ENCODE measurements around the gene CYP2S1.
"Not testable (repeated sequence)": the region's sequence is repeated elsewhere in the genome, so short reads cannot be mapped to it uniquely, and the experiment has no call there.

Gene CYP2S1

DNA sequence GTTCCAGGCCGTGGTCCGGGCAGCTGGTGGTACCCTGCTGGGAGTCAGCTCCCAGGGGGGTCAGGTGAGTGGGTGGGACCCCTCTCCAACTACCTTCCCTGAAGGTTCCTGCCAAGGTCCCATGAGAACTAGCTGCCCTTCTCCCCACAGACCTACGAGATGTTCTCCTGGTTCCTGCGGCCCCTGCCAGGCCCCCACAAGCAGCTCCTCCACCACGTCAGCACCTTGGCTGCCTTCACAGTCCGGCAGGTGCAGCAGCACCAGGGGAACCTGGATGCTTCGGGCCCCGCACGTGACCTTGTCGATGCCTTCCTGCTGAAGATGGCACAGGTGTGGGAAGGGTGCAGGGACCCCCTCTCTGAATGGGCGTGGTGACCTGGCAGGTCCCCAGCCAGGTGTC is 5.5 kb downstream of the CYP2S1 start:
- TF ChIP-seq CTCF (IDR thresholded peaks at IDR 0.05; ENCODE audit: control insufficient read depth, extremely low read depth, insufficient read depth), result no peak
- H3K4me3 ChIP-seq (ENCODE audit: low read depth, low read length), result no peak overlapping the region
- DNase-seq (ENCODE audit: low read depth), result no peak

DNA sequence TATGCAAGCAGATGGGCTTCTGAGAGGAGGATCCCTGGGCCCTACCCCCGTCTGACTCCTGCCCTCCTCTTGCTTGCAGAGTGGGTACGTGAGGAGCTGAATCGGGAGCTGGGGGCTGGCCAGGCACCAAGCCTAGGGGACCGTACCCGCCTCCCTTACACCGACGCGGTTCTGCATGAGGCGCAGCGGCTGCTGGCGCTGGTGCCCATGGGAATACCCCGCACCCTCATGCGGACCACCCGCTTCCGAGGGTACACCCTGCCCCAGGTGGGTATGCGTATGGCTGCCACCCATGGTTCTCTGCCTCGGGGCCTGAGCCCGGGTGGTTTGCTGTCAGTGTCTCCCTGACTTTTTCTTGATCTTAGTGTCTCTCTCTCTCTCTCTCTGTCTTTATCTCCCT is 10.4 kb downstream of the CYP2S1 start:
- H3K4me3 ChIP-seq (ENCODE audit: low read depth, low read length), result no peak overlapping the region
- no peak for DNase-seq (ENCODE audit: low read depth)
- no peak for TF ChIP-seq CTCF (IDR thresholded peaks at IDR 0.05; ENCODE audit: control insufficient read depth, extremely low read depth, insufficient read depth)

GRCh38 chr19:41204338-41204737 is 11.3 kb downstream of the CYP2S1 start:
- peak; percentile 13 for DNase-seq (ENCODE audit: low read depth)
- peak; percentile 65 for TF ChIP-seq CTCF (IDR thresholded peaks at IDR 0.05; ENCODE audit: control insufficient read depth, extremely low read depth, insufficient read depth)
- not testable (repeated sequence) for H3K4me3 ChIP-seq (ENCODE audit: low read depth, low read length)

- no peak for DNase-seq (ENCODE audit: low read depth)
- no peak overlapping the region for H3K4me3 ChIP-seq (ENCODE audit: low read depth, low read length)
- TF ChIP-seq CTCF (IDR thresholded peaks at IDR 0.05; ENCODE audit: control insufficient read depth, extremely low read depth, insufficient read depth), result no peak
These were observed 13.0 kb downstream of the CYP2S1 start for GRCh38 chr19:41205995-41206394.

DNA sequence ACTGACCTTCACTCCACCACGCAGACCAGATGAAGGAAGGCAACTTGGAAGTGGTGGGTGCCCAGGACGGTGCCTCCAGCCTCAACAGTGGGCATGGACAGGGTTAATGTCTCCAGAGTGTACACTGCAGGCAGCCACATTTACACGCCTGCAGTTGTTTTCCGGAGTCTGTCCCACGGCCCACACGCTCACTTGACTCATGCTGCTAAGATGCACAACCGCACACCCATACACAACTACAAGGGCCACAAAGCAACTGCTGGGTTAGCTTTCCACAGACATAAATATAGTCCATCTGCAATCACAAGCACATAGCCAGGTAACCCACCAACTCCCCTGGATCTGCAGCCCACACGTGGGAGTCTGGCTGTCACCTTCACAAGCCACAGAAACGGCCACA is 13.4 kb downstream of the CYP2S1 start:
- no peak overlapping the region for H3K4me3 ChIP-seq (ENCODE audit: low read depth, low read length)
- TF ChIP-seq CTCF (IDR thresholded peaks at IDR 0.05; ENCODE audit: control insufficient read depth, extremely low read depth, insufficient read depth), result no peak
- DNase-seq (ENCODE audit: low read depth), result no peak

DNA sequence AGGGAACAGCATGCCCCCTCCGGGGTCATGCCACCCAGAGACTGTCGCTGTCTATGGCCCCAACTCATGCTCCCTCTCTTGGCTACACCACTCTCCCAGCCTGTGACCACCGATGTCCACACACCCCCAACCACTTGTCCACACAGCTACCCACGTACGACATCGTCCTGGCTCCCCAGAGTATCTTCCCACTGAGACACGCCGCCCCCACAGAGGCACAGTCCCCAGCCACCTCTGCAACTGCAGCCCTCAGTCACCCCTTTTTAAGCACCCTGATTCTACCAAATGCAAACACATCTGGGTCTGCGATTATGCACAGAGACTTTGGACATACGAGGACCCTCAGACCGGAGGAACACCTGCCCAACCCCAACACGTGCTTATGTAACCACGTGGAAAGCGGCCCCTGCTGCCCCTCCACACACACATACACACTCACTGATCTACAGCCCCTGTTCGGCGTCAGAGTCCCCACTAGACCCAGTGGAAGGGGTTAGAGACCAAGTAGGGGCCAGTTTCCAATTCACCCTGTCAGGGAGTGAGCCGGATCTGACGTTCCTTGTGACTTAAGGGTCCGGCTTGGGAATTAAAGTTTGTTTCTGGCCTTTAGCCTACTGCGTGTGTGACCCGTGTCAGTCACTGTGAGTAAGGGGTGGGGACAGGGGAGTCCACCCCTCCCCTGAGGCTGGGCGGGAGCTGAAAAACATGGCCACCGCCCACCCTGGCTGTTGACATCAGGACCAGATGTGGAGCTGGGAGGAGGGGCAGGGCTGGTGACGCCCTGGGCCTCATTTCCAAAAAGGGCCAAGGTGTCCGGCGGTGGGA is 14.1 kb downstream of the CYP2S1 start:
- no peak for TF ChIP-seq CTCF (IDR thresholded peaks at IDR 0.05; ENCODE audit: control insufficient read depth, extremely low read depth, insufficient read depth)
- no peak overlapping the region for H3K4me3 ChIP-seq (ENCODE audit: low read depth, low read length)
- no peak for DNase-seq (ENCODE audit: low read depth)

DNA sequence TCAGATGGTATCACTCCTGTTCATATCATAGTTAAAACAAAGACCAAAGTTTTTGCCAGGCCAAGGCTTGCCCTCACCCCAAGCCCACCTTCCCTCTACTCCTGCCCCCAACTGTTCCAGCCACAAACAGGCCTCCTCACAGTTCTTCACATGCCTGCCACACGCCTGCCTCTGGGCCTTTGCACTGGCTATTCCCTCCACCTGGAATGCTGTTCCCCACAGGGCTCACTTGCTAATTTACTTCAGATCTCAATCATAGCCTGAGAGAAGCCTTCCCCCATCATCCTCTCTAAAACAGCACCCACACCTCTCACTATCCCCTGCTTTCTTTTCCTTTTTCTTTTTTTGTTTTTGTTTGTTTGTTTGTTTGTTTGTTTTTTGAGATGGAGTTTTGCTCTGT is 21.1 kb downstream of the CYP2S1 start:
- no peak for TF ChIP-seq CTCF (IDR thresholded peaks at IDR 0.05; ENCODE audit: control insufficient read depth, extremely low read depth, insufficient read depth)
- no peak overlapping the region for H3K4me3 ChIP-seq (ENCODE audit: low read depth, low read length)
- DNase-seq (ENCODE audit: low read depth), result no peak
